GM18951 (cell line): ENCODE results near the gene NCS1.

ENCODE experiments used
- POLR2A ChIP-seq: IDR thresholded peaks from 4 replicates; pipeline ENCODE4 v1.6.1; 2011; ENCODE audit warnings: mild to moderate bottlenecking; ENCODE audit not compliant: insufficient read length, insufficient read depth; ENCODE audit errors: extremely low read depth
- in situ Hi-C: fragments of 300-500 bp; cut with MboI; formaldehyde crosslinking; loops from one replicate; pipeline ENCODE4 v1.12.0; 2022; ENCODE audit warnings: low sequenced_read_pairs, mixed read lengths, inconsistent platforms; ENCODE audit not compliant: unreplicated experiment

NCS1 gene

GRCh38 chr9:130283539-130284248, 111.5 kb downstream of the NCS1 start:
- TF ChIP-seq POLR2A = no peak
- in situ Hi-C loops = no loop called here

GRCh38 chr9:130284249-130284625, 112.0 kb downstream of the NCS1 start:
- TF ChIP-seq POLR2A = no peak
- in situ Hi-C loops = no loop called here

GRCh38 chr9:130284690-130285089, 112.5 kb downstream of the NCS1 start:
- in situ Hi-C loops = no loop called here
- no peak for TF ChIP-seq POLR2A

- no peak for TF ChIP-seq POLR2A
- in situ Hi-C loops = no loop called here
These were observed 113.1 kb downstream of the NCS1 start for GRCh38 chr9:130285271-130285670.

GRCh38 chr9:130286072-130286770, 114.0 kb downstream of the NCS1 start:
- no peak for TF ChIP-seq POLR2A
- in situ Hi-C loops = no loop called here
